ENCODE results near the gene TXNDC5. TPM values are rescaled to one million over a fixed set of nuclear protein-coding genes. Genes with fewer than 3 reads are reported as not detected.
A peak's percentile ranks its signal among the peaks of the same experiment; 100 is the strongest.

The TXNDC5 gene
- total RNA-seq, 1 experiment from 2014 or later, result 378 TPM

- H3K4me1 ChIP-seq (replicated peaks), result peaks cover 4% of the 10 kb centered on the region
- H3K9me3 ChIP-seq (replicated peaks), result 0 out of 2 replicates have a peak, but pooled peaks cover 3% of the 10 kb centered on the region
- H3K27me3 ChIP-seq (replicated peaks), result no peaks in the 10 kb centered on the region
- DNase-seq (ENCODE audit: low read depth in 1 of 2, low spot score in 2 of 2), result no peak
- H3K27ac ChIP-seq, result no peak overlapping the region
- no peak overlapping the region for H3K4me3 ChIP-seq
- no peaks in the 10 kb centered on the region for H3K36me3 ChIP-seq
Observed at GRCh38 chr6:7846966-7847818, 63.4 kb downstream of the TXNDC5 start.

GRCh38 chr6:7841781-7842468, 68.7 kb downstream of the TXNDC5 start:
- no peaks in the 10 kb centered on the region for H3K36me3 ChIP-seq
- no peak for DNase-seq (ENCODE audit: low read depth in 1 of 2, low spot score in 2 of 2)
- H3K4me1 ChIP-seq (replicated peaks), result peaks cover 4% of the 10 kb centered on the region
- H3K27ac ChIP-seq, result no peak overlapping the region
- no peaks in the 10 kb centered on the region for H3K27me3 ChIP-seq (replicated peaks)
- H3K4me3 ChIP-seq, result no peak overlapping the region
- 0 out of 2 replicates have a peak, but pooled peaks cover 3% of the 10 kb centered on the region for H3K9me3 ChIP-seq (replicated peaks)

GRCh38 chr6:7836371-7837026, 74.1 kb downstream of the TXNDC5 start:
- H3K4me1 ChIP-seq (replicated peaks), result no peaks in the 10 kb centered on the region; the same call in 1 of the 2 replicates

GRCh38 chr6:7833751-7834070, 76.9 kb downstream of the TXNDC5 start:
- Histone ChIP-seq H3K27me3 (replicated peaks) (no peaks in the 10 kb centered on the region), H3K9me3 (replicated peaks) (no peaks in the 10 kb centered on the region), H3K27ac (no peak overlapping the region), H3K36me3 (no peaks in the 10 kb centered on the region), H3K4me1 (replicated peaks) (no peaks in the 10 kb centered on the region; the same call in 1 of the 2 replicates), H3K4me3 (no peak overlapping the region)
- peak in 1 of 2 experiments; percentile 10 for DNase-seq (ENCODE audit: low read depth in 1 of 2, low spot score in 2 of 2)

More at GRCh38 chr6:7836371-7837026, 74.1 kb downstream of the TXNDC5 start:
- no peaks in the 10 kb centered on the region for H3K36me3 ChIP-seq
- H3K27ac ChIP-seq, result no peak overlapping the region
- no peak overlapping the region for H3K4me3 ChIP-seq
- no peak for DNase-seq (ENCODE audit: low read depth in 1 of 2, low spot score in 2 of 2)
- H3K27me3 ChIP-seq (replicated peaks), result no peaks in the 10 kb centered on the region
- no peaks in the 10 kb centered on the region for H3K9me3 ChIP-seq (replicated peaks)

- H3K27ac ChIP-seq, result no peak overlapping the region
- H3K27me3 ChIP-seq (replicated peaks), result no peaks in the 10 kb centered on the region
- DNase-seq (ENCODE audit: low read depth in 1 of 2, low spot score in 2 of 2), result no peak
- no peak overlapping the region for H3K4me3 ChIP-seq
- no peaks in the 10 kb centered on the region for H3K9me3 ChIP-seq (replicated peaks)
- H3K36me3 ChIP-seq, result no peaks in the 10 kb centered on the region
- H3K4me1 ChIP-seq (replicated peaks), result no peaks in the 10 kb centered on the region; the same call in 1 of the 2 replicates
Observed at GRCh38 chr6:7832904-7833750, 77.5 kb downstream of the TXNDC5 start.

Other genes with a start within 250 kb of the TXNDC5 start
- 1.4 and 1.7 TPM in 2 replicates for gene BMP6, start 184.7 kb downstream of the TXNDC5 start, total RNA-seq (2014; rRNA removed; shearing (Covaris generic))
- 18.3 and 22.0 TPM in 2 replicates for gene BLOC1S5, start 153.6 kb upstream of the TXNDC5 start, total RNA-seq (2014; rRNA removed; shearing (Covaris generic))
- 52.9 and 154 TPM in 2 replicates for gene EEF1E1, start 191.8 kb upstream of the TXNDC5 start, total RNA-seq (2014; rRNA removed; shearing (Covaris generic))